Smooth muscle cell (in vitro differentiated cells): Measurements from ENCODE around the gene PCA3. TPM values are rescaled to one million over a fixed set of nuclear protein-coding genes. Genes with fewer than 3 reads are reported as not detected.

ENCODE experiments used
- DNase-seq: peaks from one replicate; lab custom pipeline; 2025; ENCODE audit not compliant: unreplicated experiment; lab: John Stamatoyannopoulos, UW
- H2AFZ ChIP-seq: fragments of 200-600 bp; sonication (generic); 2 replicates; pipeline ENCODE4 v1.6.0; 2016; ENCODE audit warnings: antibody characterized with exemption, low read depth, mild to moderate bottlenecking
- H3F3A ChIP-seq: fragments of 200-600 bp; sonication (generic); 2 replicates; pipeline ENCODE4 v1.6.0; 2017; ENCODE audit warnings: antibody characterized with exemption, low read depth
- H3K27ac ChIP-seq: fragments of 200-600 bp; sonication (generic); 2 replicates; pipeline ENCODE4 v1.5.1; 2016; ENCODE audit warnings: low read depth, mild to moderate bottlenecking
- H3K27me3 ChIP-seq: fragments of 200-600 bp; sonication (generic); 2 replicates; pipeline ENCODE4 v1.6.1; 2016; ENCODE audit warnings: low read depth, mild to moderate bottlenecking
- H3K36me3 ChIP-seq: fragments of 200-600 bp; sonication (generic); 2 replicates; pipeline ENCODE4 v1.5.1; 2016; ENCODE audit warnings: low read depth
- H3K4me1 ChIP-seq: fragments of 200-600 bp; sonication (generic); 2 replicates; pipeline ENCODE4 v1.5.1; 2016; ENCODE audit warnings: low read depth
- H3K4me2 ChIP-seq: fragments of 200-600 bp; sonication (generic); 2 replicates; pipeline ENCODE4 v1.6.0; 2016; ENCODE audit warnings: mild to moderate bottlenecking
- H3K4me3 ChIP-seq: fragments of 200-600 bp; sonication (generic); 2 replicates; pipeline ENCODE4 v1.5.1; 2016; ENCODE audit warnings: mild to moderate bottlenecking
- H3K79me2 ChIP-seq: fragments of 200-600 bp; sonication (generic); 2 replicates; pipeline ENCODE4 v1.6.0; 2016; ENCODE audit warnings: low read depth, mild to moderate bottlenecking
- H3K9ac ChIP-seq: fragments of 200-600 bp; sonication (generic); 2 replicates; pipeline ENCODE4 v1.6.0; 2016; ENCODE audit warnings: low read depth
- H3K9me3 ChIP-seq: fragments of 200-600 bp; sonication (generic); replicated peaks from 2 replicates; pipeline ENCODE4 v1.5.1; 2016; ENCODE audit warnings: low read depth
- H4K20me1 ChIP-seq: fragments of 200-600 bp; sonication (generic); 2 replicates; pipeline ENCODE4 v1.6.0; 2016; ENCODE audit warnings: low read depth
- WGBS: methylation state at CpG from one replicate; pipeline ENCODE4 v1.1.7; 2016; ENCODE audit warnings: low lambda C conversion rate; 5-methylcytosine and 5-hydroxymethylcytosine counted together
- polyA plus RNA-seq: library from polyadenylated mRNA; unstranded; fragments of >200 nt; fragmentation: Nextera tagmentation; extraction: Ambion mirVana; gene quantifications from 2 replicates; pipeline ENCODE4 v1.2.1, GENCODE V29; 2016
- total RNA-seq: library from RNA; depleted of rRNA; stranded (reverse); fragments of >200 nt; gene quantifications from 2 replicates; pipeline ENCODE4 v1.2.3, GENCODE V29; 2014
- TF ChIP-seq, protein P1 (sequence below): fragments of 200-600 bp; sonication (generic); IDR thresholded peaks from 2 replicates; pipeline ENCODE4 v1.5.1; 2017; ENCODE audit warnings: borderline replicate concordance, mild to moderate bottlenecking, antibody characterized with exemption; ENCODE audit not compliant: insufficient read depth, poor library complexity, severe bottlenecking

The PCA3 gene
- total and polyA plus RNA-seq, 2 experiments from 2014 or later = 0.30 TPM; not detected in 1

DNA sequence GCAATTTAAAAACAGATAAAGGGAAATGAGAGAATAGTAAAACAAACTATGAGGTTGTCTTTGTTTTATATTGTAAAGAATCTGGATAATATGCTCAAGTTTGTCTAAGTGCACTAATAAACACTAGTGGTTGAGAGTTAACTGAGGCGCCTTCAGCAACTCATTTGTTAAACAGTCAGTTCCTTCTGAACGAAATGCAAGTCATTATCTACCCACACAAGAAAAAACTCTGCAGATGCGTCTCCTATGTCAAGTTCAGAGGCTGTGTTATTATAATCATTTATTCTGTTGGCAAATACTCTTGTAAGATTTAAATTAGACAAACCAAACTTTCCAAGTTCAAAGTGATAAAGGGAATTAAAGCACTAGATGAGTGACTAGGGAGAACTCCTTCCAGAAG is 20.3 kb upstream of the PCA3 start:
- no peak overlapping the region for H2AFZ ChIP-seq
- H3K9ac ChIP-seq = no peak overlapping the region
- TF ChIP-seq, protein P1, sequence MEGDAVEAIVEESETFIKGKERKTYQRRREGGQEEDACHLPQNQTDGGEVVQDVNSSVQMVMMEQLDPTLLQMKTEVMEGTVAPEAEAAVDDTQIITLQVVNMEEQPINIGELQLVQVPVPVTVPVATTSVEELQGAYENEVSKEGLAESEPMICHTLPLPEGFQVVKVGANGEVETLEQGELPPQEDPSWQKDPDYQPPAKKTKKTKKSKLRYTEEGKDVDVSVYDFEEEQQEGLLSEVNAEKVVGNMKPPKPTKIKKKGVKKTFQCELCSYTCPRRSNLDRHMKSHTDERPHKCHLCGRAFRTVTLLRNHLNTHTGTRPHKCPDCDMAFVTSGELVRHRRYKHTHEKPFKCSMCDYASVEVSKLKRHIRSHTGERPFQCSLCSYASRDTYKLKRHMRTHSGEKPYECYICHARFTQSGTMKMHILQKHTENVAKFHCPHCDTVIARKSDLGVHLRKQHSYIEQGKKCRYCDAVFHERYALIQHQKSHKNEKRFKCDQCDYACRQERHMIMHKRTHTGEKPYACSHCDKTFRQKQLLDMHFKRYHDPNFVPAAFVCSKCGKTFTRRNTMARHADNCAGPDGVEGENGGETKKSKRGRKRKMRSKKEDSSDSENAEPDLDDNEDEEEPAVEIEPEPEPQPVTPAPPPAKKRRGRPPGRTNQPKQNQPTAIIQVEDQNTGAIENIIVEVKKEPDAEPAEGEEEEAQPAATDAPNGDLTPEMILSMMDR = no peak
- H3K36me3 ChIP-seq = no peaks in the 10 kb centered on the region
- H3F3A ChIP-seq = no peaks in the 10 kb centered on the region
- no peak overlapping the region for H3K4me3 ChIP-seq
- no peaks in the 10 kb centered on the region for H4K20me1 ChIP-seq
- no peaks in the 10 kb centered on the region for H3K79me2 ChIP-seq
- H3K4me2 ChIP-seq = no peak overlapping the region
- WGBS = 76% methylated on average over 3 of the region's 3 CpGs
- no peak for DNase-seq
- no peak overlapping the region for H3K27ac ChIP-seq
- H3K27me3 ChIP-seq = no peaks in the 10 kb centered on the region
- no peaks in the 10 kb centered on the region for H3K4me1 ChIP-seq
- H3K9me3 ChIP-seq = no peaks in the 10 kb centered on the region

DNA sequence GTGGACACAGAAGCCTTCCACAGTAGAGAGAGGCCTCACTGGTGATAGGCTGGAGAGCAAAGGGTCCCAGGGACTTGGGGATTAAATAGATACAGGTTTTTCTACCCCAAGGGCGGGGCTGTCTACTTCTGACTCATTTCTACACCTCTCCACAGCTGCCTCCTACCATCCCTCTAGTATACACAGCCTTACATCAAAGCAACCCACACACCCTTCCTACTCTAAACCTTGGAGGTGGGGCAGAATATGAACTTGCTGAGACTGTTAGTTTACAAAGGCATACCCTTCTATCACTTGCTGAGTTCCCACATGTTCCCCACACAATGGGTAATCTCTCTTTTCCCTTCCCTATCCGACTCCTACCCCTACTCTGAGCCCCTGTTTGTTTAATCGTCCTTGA is 19.9 kb upstream of the PCA3 start:
- Histone ChIP-seq H3K9me3 (no peaks in the 10 kb centered on the region), H3K27ac (no peak overlapping the region), H3K27me3 (no peaks in the 10 kb centered on the region), H3F3A (no peaks in the 10 kb centered on the region), H3K9ac (no peak overlapping the region), H3K79me2 (no peaks in the 10 kb centered on the region), H3K4me2 (no peak overlapping the region), H2AFZ (no peak overlapping the region), H4K20me1 (no peaks in the 10 kb centered on the region), H3K4me3 (no peak overlapping the region), H3K36me3 (no peaks in the 10 kb centered on the region), H3K4me1 (no peaks in the 10 kb centered on the region)
- no peak for DNase-seq
- TF ChIP-seq, protein P1 = no peak
- WGBS = 82% methylated on average over 3 of the region's 3 CpGs

DNA sequence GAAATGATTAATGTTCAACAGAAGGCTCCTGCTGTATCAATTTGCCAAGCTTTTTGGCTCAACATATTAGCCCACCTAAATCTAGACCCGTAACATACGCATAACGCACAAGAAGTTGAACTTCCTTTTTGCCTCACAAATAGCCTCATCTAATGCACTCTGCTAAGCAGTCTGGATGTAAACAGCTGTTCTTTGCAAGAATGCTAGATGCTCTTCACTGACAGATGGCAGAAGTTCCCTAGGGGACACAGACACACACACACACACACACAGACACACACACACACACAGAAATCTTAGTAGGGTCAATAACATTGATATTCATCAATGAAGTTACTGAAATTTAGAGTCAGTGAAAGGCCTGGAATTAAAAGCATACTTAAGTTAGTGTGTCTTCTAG is 13.2 kb upstream of the PCA3 start:
- Histone ChIP-seq H3F3A (no peaks in the 10 kb centered on the region), H3K9me3 (no peaks in the 10 kb centered on the region), H3K36me3 (no peaks in the 10 kb centered on the region), H3K4me3 (no peak overlapping the region), H3K79me2 (no peaks in the 10 kb centered on the region), H2AFZ (no peak overlapping the region), H3K27ac (no peak overlapping the region), H3K27me3 (no peaks in the 10 kb centered on the region), H3K9ac (no peak overlapping the region), H4K20me1 (no peaks in the 10 kb centered on the region), H3K4me2 (no peak overlapping the region), H3K4me1 (no peaks in the 10 kb centered on the region)
- TF ChIP-seq, protein P1 = no peak
- no peak for DNase-seq
- 92% methylated on average over 3 of the region's 3 CpGs for WGBS

DNA sequence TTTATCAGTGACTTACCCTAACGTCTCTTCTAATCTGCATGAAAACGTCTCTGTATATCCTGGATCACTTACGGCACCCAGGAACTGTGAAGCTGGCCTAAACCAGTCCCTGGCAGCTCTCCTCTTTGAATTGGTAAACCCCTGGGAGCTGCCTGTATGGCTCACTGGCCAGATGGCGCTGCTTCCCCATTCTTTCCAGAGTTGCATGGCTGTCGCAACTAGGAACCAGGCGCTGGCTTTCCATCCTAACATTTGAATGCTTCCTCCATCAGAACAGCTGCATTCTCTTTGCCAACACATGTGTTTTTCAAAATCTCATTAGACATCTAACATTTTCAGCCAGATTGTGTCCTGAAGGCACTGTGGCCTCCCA is 8.0 kb upstream of the PCA3 start:
- Histone ChIP-seq H3K36me3 (no peaks in the 10 kb centered on the region), H2AFZ (no peak overlapping the region), H3K9me3 (no peaks in the 10 kb centered on the region), H3K27me3 (peaks cover 9% of the 10 kb centered on the region), H3K9ac (no peak overlapping the region), H3K4me1 (no peaks in the 10 kb centered on the region), H3K4me3 (no peak overlapping the region), H4K20me1 (no peaks in the 10 kb centered on the region), H3K27ac (no peak overlapping the region), H3K4me2 (no peak overlapping the region), H3F3A (no peaks in the 10 kb centered on the region), H3K79me2 (no peaks in the 10 kb centered on the region)
- TF ChIP-seq, protein P1 = no peak
- 57% methylated on average over 6 of the region's 6 CpGs for WGBS
- DNase-seq = no peak
